Measurements from ENCODE around the gene USP15. TPM values are rescaled to one million over a fixed set of nuclear protein-coding genes. Genes with fewer than 3 reads are reported as not detected.

The USP15 gene
- total and polyA plus RNA-seq, 2 of the 4 experiments (the other 2 are of a cell fraction) = 28.5 to 49.6 TPM

DNA sequence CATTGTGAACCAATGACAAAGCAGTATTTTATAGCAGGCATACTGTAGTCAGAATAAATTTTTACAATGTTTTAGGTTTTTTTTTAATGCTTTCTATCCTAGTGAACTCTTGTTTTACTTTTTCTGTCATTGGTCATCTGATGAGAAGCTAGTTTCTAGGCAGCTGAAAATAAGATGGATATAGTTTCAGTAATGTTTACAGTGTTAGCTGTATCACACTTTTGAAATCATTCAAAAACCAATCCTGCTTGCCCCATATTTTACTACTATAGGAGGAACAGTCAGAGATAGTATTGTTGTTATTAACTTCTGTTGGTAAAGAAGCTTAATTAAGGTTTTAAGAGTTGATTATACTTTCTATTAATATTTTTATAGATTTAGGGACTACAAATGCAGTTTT is 24.5 kb downstream of the USP15 start:
- no peak overlapping the region for H2BK5ac ChIP-seq (ENCODE audit: low read depth, low read length, poor library complexity, severe bottlenecking)
- TF ChIP-seq RCOR1 (IDR thresholded peaks at IDR 0.05; ENCODE audit: insufficient replicate concordance, low read length) = no peak
- no peak for TF ChIP-seq POLR2A (IDR thresholded peaks at IDR 0.05; ENCODE audit: low read depth, low read length)
- TF ChIP-seq CEBPB (IDR thresholded peaks at IDR 0.05; ENCODE audit: low read depth, low read length) = no peak
- no peak for TF ChIP-seq FOS (IDR thresholded peaks at IDR 0.05; ENCODE audit: low read depth, low read length)
- TF ChIP-seq SMC3 (IDR thresholded peaks at IDR 0.05; ENCODE audit: low read depth, low read length) = no peak
- no peak for TF ChIP-seq ELK1 (IDR thresholded peaks at IDR 0.05; ENCODE audit: borderline replicate concordance, low read depth, low read length)
- TF ChIP-seq MAFK (IDR thresholded peaks at IDR 0.05; ENCODE audit: low read depth, low read length) = no peak
- TF ChIP-seq, protein P1, sequence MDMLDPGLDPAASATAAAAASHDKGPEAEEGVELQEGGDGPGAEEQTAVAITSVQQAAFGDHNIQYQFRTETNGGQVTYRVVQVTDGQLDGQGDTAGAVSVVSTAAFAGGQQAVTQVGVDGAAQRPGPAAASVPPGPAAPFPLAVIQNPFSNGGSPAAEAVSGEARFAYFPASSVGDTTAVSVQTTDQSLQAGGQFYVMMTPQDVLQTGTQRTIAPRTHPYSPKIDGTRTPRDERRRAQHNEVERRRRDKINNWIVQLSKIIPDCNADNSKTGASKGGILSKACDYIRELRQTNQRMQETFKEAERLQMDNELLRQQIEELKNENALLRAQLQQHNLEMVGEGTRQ (IDR thresholded peaks at IDR 0.05; ENCODE audit: low read depth, low read length) = no peak
- no peak for TF ChIP-seq RAD21 (IDR thresholded peaks at IDR 0.05; ENCODE audit: low read length)
- TF ChIP-seq MAZ (IDR thresholded peaks at IDR 0.05; ENCODE audit: borderline replicate concordance, low read depth, low read length) = no peak
- TF ChIP-seq NFE2L2 (IDR thresholded peaks at IDR 0.05; ENCODE audit: low read depth, low read length) = no peak
- no peak for TF ChIP-seq MXI1 (IDR thresholded peaks at IDR 0.05; ENCODE audit: borderline replicate concordance, low read depth, low read length)
- no peak for TF ChIP-seq BHLHE40 (IDR thresholded peaks at IDR 0.05; ENCODE audit: low read depth, low read length)
- no peak for TF ChIP-seq RFX5 (IDR thresholded peaks at IDR 0.05; ENCODE audit: low read depth, low read length)
- no peak for TF ChIP-seq CTCF (conservative IDR thresholded peaks at IDR 0.05; ENCODE audit: low read depth, low read length)
- TF ChIP-seq CHD1 (IDR thresholded peaks at IDR 0.05; ENCODE audit: low read depth, low read length) = no peak
- in situ Hi-C loops (cut with MboI; ENCODE audit: low sequenced_read_pairs) = no loop called here
- POLR2A ChIA-PET (ENCODE audit: unreplicated experiment) = no interaction called here
- peaks cover 46% of the 10 kb centered on the region for H4K20me1 ChIP-seq (ENCODE audit: insufficient read depth, low read length)
- H3K9me1 ChIP-seq (ENCODE audit: insufficient read depth, low read length) = peaks cover 3% of the 10 kb centered on the region; the same call in 1 of the 2 replicates
- H2AK9ac ChIP-seq (replicated peaks; ENCODE audit: low read depth, low read length, poor library complexity) = no peak overlapping the region
- no peak overlapping the region for H2AFZ ChIP-seq (replicated peaks; ENCODE audit: low read length, poor library complexity)
- no peaks in the 10 kb centered on the region for H3K4me1 ChIP-seq (ENCODE audit: control insufficient read depth, insufficient read depth, low read length)
- H3K27ac ChIP-seq (ENCODE audit: insufficient read depth, low read length) = no peak overlapping the region
- H3K36me3 ChIP-seq (ENCODE audit: control insufficient read depth, insufficient read depth, low read length) = no peaks in the 10 kb centered on the region
- H2AK5ac ChIP-seq (ENCODE audit: low read depth, low read length) = no peak overlapping the region
- H4K91ac ChIP-seq (ENCODE audit: insufficient read depth, low read depth, low read length) = no peak overlapping the region
- no peak overlapping the region for H3K4ac ChIP-seq (ENCODE audit: low read depth, low read length)
- intact Hi-C loops (cut with micrococcal nuclease) = loop anchor here (5.0 kb wide), 1 partner anchor 38 kb away; no protein-coding TSS in a partner anchor
- no peak overlapping the region for H2BK120ac ChIP-seq (ENCODE audit: low read depth, low read length)
- no peak overlapping the region for H3K9ac ChIP-seq (ENCODE audit: low read depth, low read length)
- DNase-seq (no peak), ATAC-seq (ENCODE audit: low read depth) (no peak)
- no peak overlapping the region for H3K4me2 ChIP-seq (ENCODE audit: low read depth, low read length)
- no peak overlapping the region for H3K23ac ChIP-seq (ENCODE audit: low read depth, low read length)
- H3K56ac ChIP-seq (ENCODE audit: extremely low read depth, insufficient read depth, low read length) = no peak overlapping the region
- no peak overlapping the region for H3K18ac ChIP-seq (ENCODE audit: low read depth, low read length)
- no TSS peak for BruUV-seq (replicated peaks)
- H4K5ac ChIP-seq (ENCODE audit: low read depth, low read length) = no peak overlapping the region
- no peak overlapping the region for H4K8ac ChIP-seq (ENCODE audit: low read depth in 2 of 2, low read length in 2 of 2)
- dilution Hi-C loops (cut with HindIII; ENCODE audit: low sequenced_read_pairs, unreplicated experiment) = no loop called here
- no peak overlapping the region for H3K4me3 ChIP-seq (ENCODE audit: insufficient read depth, low read depth, low read length)
- no peak overlapping the region for H3K14ac ChIP-seq (replicated peaks; ENCODE audit: low read depth, low read length)
- no peaks in the 10 kb centered on the region for H3K9me3 ChIP-seq (ENCODE audit: control insufficient read depth, insufficient read depth, low read length)
- H2BK20ac ChIP-seq (ENCODE audit: low read depth, low read length) = no peak overlapping the region
- no peak overlapping the region for H2BK15ac ChIP-seq (ENCODE audit: low read depth, low read length)
- no peaks in the 10 kb centered on the region for H3K27me3 ChIP-seq (ENCODE audit: control insufficient read depth, insufficient read depth, low read length)
- CTCF ChIA-PET = no interaction called here
- H3K79me1 ChIP-seq (ENCODE audit: low read depth in 1 of 2, low read length in 2 of 2) = peaks cover 16 to 52% of the 10 kb centered on the region in 2 experiments

Measured in IMR-90 (cell line).